HEK293 (cell line): ENCODE results near the gene ERMARD.

Experiments
- GFI1B ChIP-seq: fragments of 450-650 bp; formaldehyde crosslinking; IDR thresholded peaks from 2 replicates; pipeline ENCODE4 v1.5.1; 2016; ENCODE audit warnings: missing biosample characterization, missing genetic modification characterization
- INSM2 ChIP-seq: fragments of 450-650 bp; formaldehyde crosslinking; IDR thresholded peaks from 2 replicates; pipeline ENCODE4 v1.5.1; 2016; ENCODE audit warnings: missing biosample characterization, missing genetic modification characterization
- KLF17 ChIP-seq: fragments of 450-650 bp; formaldehyde crosslinking; IDR thresholded peaks from 2 replicates; pipeline ENCODE4 v1.5.1; 2016; ENCODE audit warnings: missing biosample characterization, missing genetic modification characterization
- KLF8 ChIP-seq: fragments of 450-650 bp; formaldehyde crosslinking; IDR thresholded peaks from 2 replicates; pipeline ENCODE4 v1.5.1; 2016; ENCODE audit warnings: missing biosample characterization, missing genetic modification characterization
- PBX3 ChIP-seq: sonication (generic); formaldehyde crosslinking; IDR thresholded peaks from 2 replicates; pipeline ENCODE4 v1.8.1; 2022; ENCODE audit warnings: mild to moderate bottlenecking, moderate library complexity, missing genetic modification reagents
- REST ChIP-seq: fragments of 450-650 bp; formaldehyde crosslinking; IDR thresholded peaks from 2 replicates; pipeline ENCODE4 v1.5.1; 2016; ENCODE audit warnings: missing biosample characterization, missing genetic modification characterization
- ZBTB11 ChIP-seq: fragments of 450-650 bp; formaldehyde crosslinking; conservative IDR thresholded peaks from 2 replicates; pipeline ENCODE4 v1.5.1; 2016; ENCODE audit warnings: low read depth, missing biosample characterization, missing genetic modification characterization
- ZIC2 ChIP-seq: fragments of 450-650 bp; formaldehyde crosslinking; IDR thresholded peaks from 2 replicates; pipeline ENCODE4 v1.5.1; 2016; ENCODE audit warnings: missing biosample characterization, missing genetic modification characterization
- ZNF2 ChIP-seq: fragments of 450-650 bp; formaldehyde crosslinking; IDR thresholded peaks from 2 replicates; pipeline ENCODE4 v1.5.1; 2016; ENCODE audit warnings: missing biosample characterization, missing genetic modification characterization
- ZNF398 ChIP-seq: fragments of 450-650 bp; formaldehyde crosslinking; IDR thresholded peaks from 2 replicates; pipeline ENCODE4 v1.5.1; 2017; ENCODE audit warnings: missing biosample characterization, missing genetic modification characterization
- ZNF449 ChIP-seq: fragments of 450-650 bp; formaldehyde crosslinking; IDR thresholded peaks from 2 replicates; pipeline ENCODE4 v1.5.1; 2017; ENCODE audit warnings: missing biosample characterization, mild to moderate bottlenecking, missing genetic modification characterization, moderate library complexity
- ZNF514 ChIP-seq: fragments of 450-650 bp; formaldehyde crosslinking; IDR thresholded peaks from 2 replicates; pipeline ENCODE4 v1.5.1; 2016; ENCODE audit warnings: missing biosample characterization, missing genetic modification characterization
- ZNF600 ChIP-seq: fragments of 450-650 bp; formaldehyde crosslinking; IDR thresholded peaks from 2 replicates; pipeline ENCODE4 v1.5.1; 2016; ENCODE audit warnings: missing biosample characterization, missing genetic modification characterization
- ZNF692 ChIP-seq: fragments of 450-650 bp; formaldehyde crosslinking; IDR thresholded peaks from 2 replicates; pipeline ENCODE4 v1.5.1; 2016; ENCODE audit warnings: missing biosample characterization, missing genetic modification characterization
- ZNF704 ChIP-seq: fragments of 450-650 bp; formaldehyde crosslinking; IDR thresholded peaks from 2 replicates; pipeline ENCODE4 v1.5.1; 2016; ENCODE audit warnings: missing biosample characterization, missing genetic modification characterization
- ZNF843 ChIP-seq: fragments of 450-650 bp; formaldehyde crosslinking; IDR thresholded peaks from 2 replicates; pipeline ENCODE4 v1.5.1; 2016; ENCODE audit warnings: missing biosample characterization, missing genetic modification characterization
- ZSCAN4 ChIP-seq: fragments of 450-650 bp; formaldehyde crosslinking; IDR thresholded peaks from 2 replicates; pipeline ENCODE4 v1.5.1; 2017; ENCODE audit warnings: missing biosample characterization, missing genetic modification characterization

The ERMARD gene

GRCh38 chr6:169724494-169725124, 26.8 kb upstream of the ERMARD start, which contains the start of gene PHF10 (continued):
- TF ChIP-seq ZNF704 (tag by site-specific recombination) (no peak), INSM2 (tag by site-specific recombination) (no peak), ZNF398 (tag by site-specific recombination) (peak; percentile 51; the same call in 1 of the 2 replicates), ZNF692 (tag by site-specific recombination) (peak; percentile 68; the same call in 1 of the 2 replicates), ZNF514 (tag by site-specific recombination) (no peak), ZBTB11 (tag by site-specific recombination) (peak; percentile 37; the same call in 1 of the 2 replicates), KLF8 (peak; percentile 72; the same call in 1 of the 2 replicates), ZSCAN4 (tag by site-specific recombination) (0 out of 2 replicates have a peak, but pooled peaks have one; percentile 23), REST (tag by site-specific recombination) (peak; percentile 34; the same call in 1 of the 2 replicates), ZIC2 (tag by site-specific recombination) (peak; percentile 73), GFI1B (tag by site-specific recombination) (peak; percentile 35; the same call in 1 of the 2 replicates), ZNF600 (tag by site-specific recombination) (no peak), ZNF2 (tag by site-specific recombination) (peak; percentile 73), KLF17 (tag by site-specific recombination) (peak; percentile 70; the same call in 1 of the 2 replicates), ZNF843 (tag by site-specific recombination) (peak; percentile 34; the same call in 1 of the 2 replicates), PBX3 (CRISPR knock-in tag) (0 out of 2 replicates have a peak, but pooled peaks have one; percentile 74), ZNF449 (peak; percentile 32; the same call in 1 of the 2 replicates)
